HepG2 (cell line): Measurements from ENCODE around the gene GSS. TPM values are rescaled to one million over a fixed set of nuclear protein-coding genes. Genes with fewer than 3 reads are reported as not detected.
A peak's percentile ranks its signal among the peaks of the same experiment; 100 is the strongest.

ENCODE experiments used
- ATAC-seq: fragments of 200-7000 bp; cut with Tn5 transposase; 3 replicates; pipeline ENCODE4 v1.9.1; 2020; ENCODE audit warnings: mild to moderate bottlenecking, moderate library complexity
- BruUV-seq: library from RNA; stranded (reverse); fragments of 400-500 nt; replicated peaks from 2 replicates; lab custom pipeline; 2021; lab: Mats Ljungman, UMichigan
- CTCF ChIA-PET: fragments of 300-600 bp; formaldehyde crosslinking; extraction: SDS; loops from one replicate; lab custom pipeline; 2021; ENCODE audit warnings: low total read pairs, inconsistent platforms, low intra/inter-chr PET ratio; lab: Yijun Ruan, JAX
- POLR2A ChIA-PET: fragments of 350-600 bp; sonication (Branson Sonifier 250); formaldehyde crosslinking; loops from one replicate; lab custom pipeline; 2020; ENCODE audit warnings: antibody characterized with exemption, inconsistent platforms; lab: Yijun Ruan, JAX
- DNase-seq: peaks from one replicate; pipeline ENCODE4 v3.0.0-alpha.2; 2015; ENCODE audit warnings: low spot score
- FAIRE-seq: peaks from 3 replicates; lab custom pipeline; 2011; peaks lifted over from hg19 to GRCh38; lab: Jason Lieb, UNC
- H2AFZ ChIP-seq: one replicate; pipeline ENCODE4 v1.6.1; 2011; ENCODE audit warnings: low read length, inconsistent platforms
- H3K27ac ChIP-seq: fragments of 300-600 bp; 3 replicates; pipeline ENCODE4 v1.8.0; 2011; ENCODE audit warnings: mixed run types, mild to moderate bottlenecking, mixed read lengths, low read length, inconsistent platforms; ENCODE audit not compliant: insufficient read depth; ENCODE audit errors: extremely low read length
- H3K27me3 ChIP-seq, 2 experiments: fragments of 200-600 bp in 1 of 2; 2 replicates in 1 of 2; 3 replicates in 1 of 2; pipeline versions ENCODE4 v1.6.0 to v1.8.0; 2011; ENCODE audit warnings: low read length in 2 of 2, mild to moderate bottlenecking in 2 of 2, moderate library complexity in 2 of 2, inconsistent platforms in 1 of 2; ENCODE audit not compliant: insufficient read depth in 2 of 2, control insufficient read depth in 1 of 2
- H3K36me3 ChIP-seq, 2 experiments: fragments of 200-600 bp in 1 of 2; replicated peaks in 1 of 2; 2 replicates in 1 of 2; 3 replicates in 1 of 2; pipeline versions ENCODE4 v1.5.1 to v1.8.0; 2011; ENCODE audit warnings: low read length in 2 of 2, inconsistent platforms in 1 of 2; ENCODE audit not compliant: insufficient read depth in 2 of 2, control insufficient read depth in 1 of 2
- H3K4me1 ChIP-seq: 2 replicates; pipeline ENCODE4 v1.5.1; 2012; ENCODE audit warnings: low read length, inconsistent platforms; ENCODE audit not compliant: insufficient read depth
- H3K4me2 ChIP-seq: 2 replicates; pipeline ENCODE4 v1.6.0; 2011; ENCODE audit warnings: low read depth, low read length, inconsistent platforms
- H3K4me3 ChIP-seq, 3 experiments: fragments of 200-600 bp in 1 of 3; sonication (generic), shearing (Covaris generic) in 1 of 3; replicated peaks in 1 of 3; 2 replicates each; pipeline ENCODE4 v1.5.1; 2011 to 2016; ENCODE audit warnings: low read length in 3 of 3, inconsistent platforms in 2 of 3, low read depth in 2 of 3, mild to moderate bottlenecking in 2 of 3, control low read depth in 1 of 3, mixed read lengths in 1 of 3; ENCODE audit not compliant: insufficient read depth in 1 of 3
- H3K79me2 ChIP-seq: one replicate; pipeline ENCODE4 v1.6.1; 2011; ENCODE audit warnings: low read length, inconsistent platforms; ENCODE audit not compliant: insufficient read depth
- H3K9ac ChIP-seq: 2 replicates; pipeline ENCODE4 v1.6.0; 2011; ENCODE audit warnings: mild to moderate bottlenecking, low read depth, low read length, inconsistent platforms; ENCODE audit not compliant: insufficient read depth
- H3K9me3 ChIP-seq: 2 replicates; pipeline ENCODE4 v1.5.1; 2012; ENCODE audit warnings: mild to moderate bottlenecking, low read length
- H4K20me1 ChIP-seq: 2 replicates; pipeline ENCODE4 v1.6.0; 2011; ENCODE audit warnings: inconsistent platforms, mild to moderate bottlenecking, low read length, moderate library complexity; ENCODE audit not compliant: insufficient read depth
- ARNTL ChIP-seq: sonication (generic); formaldehyde crosslinking; IDR thresholded peaks from 2 replicates; pipeline ENCODE4 v1.4.0; 2020; ENCODE audit warnings: mild to moderate bottlenecking, missing genetic modification reagents
- CENPT ChIP-seq: sonication (generic); formaldehyde crosslinking; IDR thresholded peaks from 2 replicates; pipeline ENCODE4 v1.8.0; 2022; ENCODE audit warnings: low read depth, mild to moderate bottlenecking, moderate library complexity, missing genetic modification reagents
- ELF1 ChIP-seq: sonication (generic); formaldehyde crosslinking; IDR thresholded peaks from 2 replicates; pipeline ENCODE4 v1.4.0; 2020; ENCODE audit warnings: missing genetic modification reagents
- KDM2A ChIP-seq: sonication (generic); formaldehyde crosslinking; IDR thresholded peaks from 2 replicates; pipeline ENCODE4 v1.4.0; 2020; ENCODE audit warnings: low read depth, missing genetic modification reagents, borderline replicate concordance
- MTA1 ChIP-seq: sonication (generic); formaldehyde crosslinking; IDR thresholded peaks from 2 replicates; pipeline ENCODE4 v1.4.0; 2020; ENCODE audit warnings: missing genetic modification reagents, mild to moderate bottlenecking, borderline replicate concordance
- NRL ChIP-seq: sonication (generic); formaldehyde crosslinking; IDR thresholded peaks from 2 replicates; pipeline ENCODE4 v1.5.0; 2020; ENCODE audit warnings: missing genetic modification reagents, mild to moderate bottlenecking, moderate library complexity, borderline replicate concordance
- SAP130 ChIP-seq: IDR thresholded peaks from 2 replicates; pipeline ENCODE4 v1.6.1; 2016; ENCODE audit warnings: low read depth
- SOX5 ChIP-seq: IDR thresholded peaks from 2 replicates; pipeline ENCODE4 v1.6.1; 2016; ENCODE audit warnings: borderline replicate concordance
- ZFAT ChIP-seq: sonication (generic); formaldehyde crosslinking; conservative IDR thresholded peaks from 2 replicates; pipeline ENCODE4 v1.8.1; 2023; ENCODE audit warnings: missing genetic modification reagents, inconsistent platforms
- ZNF761 ChIP-seq: sonication (generic); formaldehyde crosslinking; conservative IDR thresholded peaks from 2 replicates; pipeline ENCODE4 v1.4.0; 2020; ENCODE audit warnings: mild to moderate bottlenecking, missing genetic modification reagents
- WGBS: methylation state at CpG from one replicate; pipeline ENCODE4 v1.1.6; 2017; ENCODE audit warnings: low lambda C conversion rate; 5-methylcytosine and 5-hydroxymethylcytosine counted together
- in situ Hi-C: cut with HindIII; loops from 2 replicates; pipeline ENCODE4 v1.10.0; 2017; ENCODE audit warnings: low pct_unique_long_range_greater_than_20kb; ENCODE audit not compliant: extremely low pct_ligation_motif_present
- intact Hi-C: fragments of 100-400 bp; cut with micrococcal nuclease; formaldehyde crosslinking; loops from one replicate; pipeline ENCODE4 v1.10.0; 2022; ENCODE audit not compliant: unreplicated experiment
- polyA plus RNA-seq, 8 experiments: library from polyadenylated mRNA; depleted of rRNA in 3 of 8; stranded (reverse) in 7 of 8; unstranded in 1 of 8; fragments of >200 nt; fragmentation: Illumina TruSeq in 4 of 8; extraction: Trizol in 4 of 8; gene quantifications; 2 replicates each; pipeline versions ENCODE4 v1.2.1 to v1.2.3, GENCODE V29; 2011 to 2016; ENCODE audit warnings: low read depth in 4 of 8, missing spikeins in 1 of 8, mixed read lengths in 1 of 8; ENCODE audit not compliant: insufficient read depth in 1 of 8
- total RNA-seq, 5 experiments: library from RNA; depleted of rRNA; stranded (reverse); fragments of >200 nt; fragmentation: Illumina TruSeq; extraction: Trizol; gene quantifications; 2 replicates each; pipeline ENCODE4 v1.2.3, GENCODE V29; 2016; ENCODE audit warnings: low read depth in 1 of 5
- TF ChIP-seq, protein P1 (sequence below): sonication (generic); formaldehyde crosslinking; IDR thresholded peaks from 2 replicates; pipeline ENCODE4 v1.8.0; 2022; ENCODE audit warnings: mild to moderate bottlenecking, missing genetic modification reagents, moderate library complexity
- TF ChIP-seq, protein P2 (sequence below): sonication (generic); formaldehyde crosslinking; IDR thresholded peaks from 2 replicates; pipeline ENCODE4 v1.8.1; 2023; ENCODE audit warnings: mild to moderate bottlenecking, missing genetic modification reagents, borderline replicate concordance
- TF ChIP-seq, protein P3 (sequence below), 2 experiments: IDR thresholded peaks; 2 replicates each; pipeline ENCODE4 v1.6.1; 2011 to 2012; ENCODE audit warnings: low read length in 2 of 2, borderline replicate concordance in 1 of 2, low read depth in 1 of 2, mild to moderate bottlenecking in 1 of 2, moderate library complexity in 1 of 2
- TF ChIP-seq, protein P4 (sequence below): sonication (generic); formaldehyde crosslinking; IDR thresholded peaks from 2 replicates; pipeline ENCODE4 v1.4.0; 2020; ENCODE audit warnings: missing genetic modification reagents
- TF ChIP-seq, protein P5 (sequence below): sonication (generic); formaldehyde crosslinking; IDR thresholded peaks from 2 replicates; pipeline ENCODE4 v1.5.0; 2020; ENCODE audit warnings: missing genetic modification reagents

Gene GSS
- total and polyA plus RNA-seq, 2 of the 13 experiments (the other 11 are each of a cell fraction or from before 2014, with no cell fraction given), result 80.1 to 102 TPM

DNA sequence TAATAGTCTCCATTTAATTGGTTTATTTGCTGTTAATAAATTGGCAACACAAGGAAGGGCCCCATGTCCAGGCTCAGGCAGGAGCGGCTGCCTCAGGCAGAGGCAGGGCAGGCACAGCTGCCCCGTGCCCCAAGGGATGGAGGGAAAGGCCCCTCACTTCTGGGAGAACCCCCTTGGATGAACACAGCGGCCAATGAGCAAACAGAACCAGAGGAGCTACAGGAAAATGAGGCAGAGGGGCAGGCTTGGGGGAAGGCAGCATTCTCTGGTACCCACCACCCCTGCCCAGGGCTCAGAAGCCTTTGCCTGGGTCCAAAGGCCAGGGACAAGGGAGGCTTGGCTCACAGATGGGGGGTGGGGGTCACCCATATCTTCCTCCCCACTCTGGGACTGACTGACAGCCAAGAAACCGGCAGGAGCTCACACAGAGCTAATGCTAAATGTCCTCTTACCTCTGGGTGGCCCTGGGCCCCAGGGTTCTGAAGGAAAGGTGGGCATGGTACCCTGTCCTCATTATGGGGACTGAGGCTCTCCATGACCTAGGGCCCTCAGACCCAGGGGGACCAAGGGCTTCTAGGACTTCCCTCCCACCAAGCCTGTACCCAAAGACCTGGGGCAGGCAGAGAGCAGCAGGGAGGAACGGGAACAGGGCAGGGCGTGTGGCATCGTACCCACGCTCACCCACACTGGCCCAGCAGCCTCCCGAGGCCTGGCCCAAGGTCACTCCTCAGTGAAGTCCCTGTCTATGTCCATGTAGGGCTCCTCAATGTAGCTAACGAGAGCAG, 47.0 kb upstream of the GSS start:
- ChIA-PET CTCF (interaction anchor here (1.6 kb wide), 1 partner anchor 129 kb away, joined by 16 read pairs; the partner anchor contains the start of gene GGT7), POLR2A (interaction anchor here (1.8 kb wide), 1 partner anchor 47 kb away, joined by 5 read pairs; the partner anchor contains the start of genes GSS and MYH7B)
- H2AFZ ChIP-seq, result no peak overlapping the region
- WGBS, result 91% methylated on average over 9 of the region's 10 CpGs
- intact Hi-C loops, result loop anchor here (2.0 kb wide), 1 partner anchor 128 kb away; no protein-coding TSS in a partner anchor
- H3K27me3 ChIP-seq, result no peaks in the 10 kb centered on the region
- no peak overlapping the region for H3K4me3 ChIP-seq
- no peak overlapping the region for H3K9ac ChIP-seq
- ATAC-seq, result peak; percentile 2; the same call in 2 of the 3 replicates
- H3K27ac ChIP-seq, result no peak overlapping the region
- no peaks in the 10 kb centered on the region for H3K9me3 ChIP-seq
- BruUV-seq, result no TSS peak
- no peaks in the 10 kb centered on the region; the same call in 1 of the 2 replicates for H4K20me1 ChIP-seq
- H3K36me3 ChIP-seq, result peaks cover 75 to 86% of the 10 kb centered on the region in 2 experiments
- peaks cover 11% of the 10 kb centered on the region for H3K4me1 ChIP-seq
- H3K4me2 ChIP-seq, result no peak overlapping the region
- no peak for FAIRE-seq
- DNase-seq, result no peak
- in situ Hi-C loops, result no loop called here
- H3K79me2 ChIP-seq, result no peaks in the 10 kb centered on the region
- TF ChIP-seq NRL, result 0 out of 2 replicates have a peak, but pooled peaks have one; percentile 48
- no peak for TF ChIP-seq ARNTL (CRISPR knock-in tag)
- TF ChIP-seq, protein P1, sequence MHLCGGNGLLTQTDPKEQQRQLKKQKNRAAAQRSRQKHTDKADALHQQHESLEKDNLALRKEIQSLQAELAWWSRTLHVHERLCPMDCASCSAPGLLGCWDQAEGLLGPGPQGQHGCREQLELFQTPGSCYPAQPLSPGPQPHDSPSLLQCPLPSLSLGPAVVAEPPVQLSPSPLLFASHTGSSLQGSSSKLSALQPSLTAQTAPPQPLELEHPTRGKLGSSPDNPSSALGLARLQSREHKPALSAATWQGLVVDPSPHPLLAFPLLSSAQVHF (CRISPR knock-in tag), result no peak
- TF ChIP-seq, protein P2, sequence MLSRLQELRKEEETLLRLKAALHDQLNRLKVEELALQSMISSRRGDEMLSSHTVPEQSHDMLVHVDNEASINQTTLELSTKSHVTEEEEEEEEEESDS, result no peak
- peak; percentile 57; the same call in 1 of the 2 replicates for TF ChIP-seq MTA1 (CRISPR knock-in tag)
- no peak for TF ChIP-seq ZNF761
- no peak for TF ChIP-seq SAP130 (CRISPR knock-in tag)
- no peak for TF ChIP-seq CENPT (CRISPR knock-in tag)
- TF ChIP-seq, protein P3, sequence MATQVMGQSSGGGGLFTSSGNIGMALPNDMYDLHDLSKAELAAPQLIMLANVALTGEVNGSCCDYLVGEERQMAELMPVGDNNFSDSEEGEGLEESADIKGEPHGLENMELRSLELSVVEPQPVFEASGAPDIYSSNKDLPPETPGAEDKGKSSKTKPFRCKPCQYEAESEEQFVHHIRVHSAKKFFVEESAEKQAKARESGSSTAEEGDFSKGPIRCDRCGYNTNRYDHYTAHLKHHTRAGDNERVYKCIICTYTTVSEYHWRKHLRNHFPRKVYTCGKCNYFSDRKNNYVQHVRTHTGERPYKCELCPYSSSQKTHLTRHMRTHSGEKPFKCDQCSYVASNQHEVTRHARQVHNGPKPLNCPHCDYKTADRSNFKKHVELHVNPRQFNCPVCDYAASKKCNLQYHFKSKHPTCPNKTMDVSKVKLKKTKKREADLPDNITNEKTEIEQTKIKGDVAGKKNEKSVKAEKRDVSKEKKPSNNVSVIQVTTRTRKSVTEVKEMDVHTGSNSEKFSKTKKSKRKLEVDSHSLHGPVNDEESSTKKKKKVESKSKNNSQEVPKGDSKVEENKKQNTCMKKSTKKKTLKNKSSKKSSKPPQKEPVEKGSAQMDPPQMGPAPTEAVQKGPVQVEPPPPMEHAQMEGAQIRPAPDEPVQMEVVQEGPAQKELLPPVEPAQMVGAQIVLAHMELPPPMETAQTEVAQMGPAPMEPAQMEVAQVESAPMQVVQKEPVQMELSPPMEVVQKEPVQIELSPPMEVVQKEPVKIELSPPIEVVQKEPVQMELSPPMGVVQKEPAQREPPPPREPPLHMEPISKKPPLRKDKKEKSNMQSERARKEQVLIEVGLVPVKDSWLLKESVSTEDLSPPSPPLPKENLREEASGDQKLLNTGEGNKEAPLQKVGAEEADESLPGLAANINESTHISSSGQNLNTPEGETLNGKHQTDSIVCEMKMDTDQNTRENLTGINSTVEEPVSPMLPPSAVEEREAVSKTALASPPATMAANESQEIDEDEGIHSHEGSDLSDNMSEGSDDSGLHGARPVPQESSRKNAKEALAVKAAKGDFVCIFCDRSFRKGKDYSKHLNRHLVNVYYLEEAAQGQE (IDR thresholded peaks at IDR 0.05; ENCODE audit: borderline replicate concordance in 1 of 2, low read depth in 1 of 2, low read length in 2 of 2), result no peak
- TF ChIP-seq ZFAT, result no peak
- no peak for TF ChIP-seq ELF1 (CRISPR knock-in tag)
- TF ChIP-seq, protein P4, sequence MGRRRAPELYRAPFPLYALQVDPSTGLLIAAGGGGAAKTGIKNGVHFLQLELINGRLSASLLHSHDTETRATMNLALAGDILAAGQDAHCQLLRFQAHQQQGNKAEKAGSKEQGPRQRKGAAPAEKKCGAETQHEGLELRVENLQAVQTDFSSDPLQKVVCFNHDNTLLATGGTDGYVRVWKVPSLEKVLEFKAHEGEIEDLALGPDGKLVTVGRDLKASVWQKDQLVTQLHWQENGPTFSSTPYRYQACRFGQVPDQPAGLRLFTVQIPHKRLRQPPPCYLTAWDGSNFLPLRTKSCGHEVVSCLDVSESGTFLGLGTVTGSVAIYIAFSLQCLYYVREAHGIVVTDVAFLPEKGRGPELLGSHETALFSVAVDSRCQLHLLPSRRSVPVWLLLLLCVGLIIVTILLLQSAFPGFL (CRISPR knock-in tag), result no peak
- TF ChIP-seq KDM2A (CRISPR knock-in tag), result no peak
- TF ChIP-seq, protein P5, sequence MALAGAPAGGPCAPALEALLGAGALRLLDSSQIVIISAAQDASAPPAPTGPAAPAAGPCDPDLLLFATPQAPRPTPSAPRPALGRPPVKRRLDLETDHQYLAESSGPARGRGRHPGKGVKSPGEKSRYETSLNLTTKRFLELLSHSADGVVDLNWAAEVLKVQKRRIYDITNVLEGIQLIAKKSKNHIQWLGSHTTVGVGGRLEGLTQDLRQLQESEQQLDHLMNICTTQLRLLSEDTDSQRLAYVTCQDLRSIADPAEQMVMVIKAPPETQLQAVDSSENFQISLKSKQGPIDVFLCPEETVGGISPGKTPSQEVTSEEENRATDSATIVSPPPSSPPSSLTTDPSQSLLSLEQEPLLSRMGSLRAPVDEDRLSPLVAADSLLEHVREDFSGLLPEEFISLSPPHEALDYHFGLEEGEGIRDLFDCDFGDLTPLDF (CRISPR knock-in tag), result no peak
- no peak for TF ChIP-seq SOX5 (CRISPR knock-in tag)
